ENCODE data around the gene ZNF445.

GRCh38 chr3:44419116-44419922 is 58.2 kb downstream of the ZNF445 start:
- TF ChIP-seq CTCF (IDR thresholded peaks at IDR 0.05; ENCODE audit: insufficient read depth, low read length, poor library complexity, severe bottlenecking) (no peak), EZH2phosphoT487 (conservative IDR thresholded peaks at IDR 0.05; ENCODE audit: low read length) (no peak)
